GM12878 (cell line): ENCODE data around the gene BCAS3. TPM values are rescaled to one million over a fixed set of nuclear protein-coding genes. Genes with fewer than 3 reads are reported as not detected.

Experiments
- ATAC-seq: fragments of 200-7000 bp; cut with Tn5 transposase; 3 replicates; pipeline ENCODE4 v1.9.1; 2020; ENCODE audit warnings: mild to moderate bottlenecking, moderate library complexity
- BruUV-seq: library from RNA; stranded (reverse); fragments of 400-500 nt; replicated peaks from 2 replicates; lab custom pipeline; 2021; lab: Mats Ljungman, UMichigan
- CTCF ChIA-PET: fragments of 300-600 bp; sonication (Branson Sonifier 250); formaldehyde crosslinking; extraction: SDS; loops from one replicate; lab custom pipeline; 2021; ENCODE audit warnings: inconsistent platforms; lab: Yijun Ruan, JAX
- POLR2A ChIA-PET: fragments of 350-600 bp; formaldehyde crosslinking; extraction: SDS; loops from one replicate; lab custom pipeline; 2021; ENCODE audit warnings: inconsistent platforms; lab: Charles Lee
- RAD21 ChIA-PET: fragments of 300-600 bp; sonication (Branson Sonifier 250); formaldehyde crosslinking; loops from one replicate; lab custom pipeline; 2023; ENCODE audit warnings: antibody characterized with exemption; ENCODE audit not compliant: unreplicated experiment; lab: Charles Lee
- SMC1A ChIA-PET: fragments of 300-600 bp; sonication (Branson Sonifier 250); formaldehyde crosslinking; loops from one replicate; lab custom pipeline; 2023; ENCODE audit not compliant: unreplicated experiment, uncharacterized antibody; lab: Charles Lee
- DNase-seq: peaks from one replicate; pipeline ENCODE4 v3.0.0-alpha.2; 2011; ENCODE audit warnings: low read depth, low spot score
- FAIRE-seq: peaks from 3 replicates; lab custom pipeline; 2011; peaks lifted over from hg19 to GRCh38; lab: Jason Lieb, UNC
- H2AFZ ChIP-seq: 2 replicates; pipeline ENCODE4 v1.6.0; 2011; ENCODE audit warnings: low read depth, low read length, control low read depth; ENCODE audit not compliant: control insufficient read depth
- H3K27ac ChIP-seq: 2 replicates; pipeline ENCODE4 v1.5.1; 2011; ENCODE audit warnings: control low read depth; ENCODE audit not compliant: control insufficient read depth, insufficient read depth
- H3K27me3 ChIP-seq, 2 experiments: replicated peaks in 1 of 2; 2 replicates each; pipeline versions ENCODE4 v1.6.0 to v1.6.1; 2011; ENCODE audit warnings: low read length in 1 of 2; ENCODE audit not compliant: control insufficient read depth in 2 of 2, insufficient read depth in 2 of 2
- H3K36me3 ChIP-seq, 2 experiments: 2 replicates each; pipeline ENCODE4 v1.5.1; 2011; ENCODE audit warnings: low read length in 1 of 2; ENCODE audit not compliant: control insufficient read depth in 2 of 2, insufficient read depth in 2 of 2
- H3K4me1 ChIP-seq: 2 replicates; pipeline ENCODE4 v1.6.1; 2011; ENCODE audit warnings: mild to moderate bottlenecking, low read length, moderate library complexity, mixed read lengths; ENCODE audit not compliant: control insufficient read depth, insufficient read depth
- H3K4me2 ChIP-seq: 2 replicates; pipeline ENCODE4 v1.6.0; 2011; ENCODE audit warnings: control low read depth; ENCODE audit not compliant: control insufficient read depth, insufficient read depth
- H3K4me3 ChIP-seq: fragments of 200-600 bp; sonication (generic); 2 replicates; pipeline ENCODE4 v1.5.1; 2016
- H3K79me2 ChIP-seq: 2 replicates; pipeline ENCODE4 v1.6.0; 2011; ENCODE audit warnings: low read length; ENCODE audit not compliant: control insufficient read depth, insufficient read depth
- H3K9ac ChIP-seq: 2 replicates; pipeline ENCODE4 v1.8.0; 2011; ENCODE audit warnings: low read length, control low read depth, mixed read lengths; ENCODE audit not compliant: control insufficient read depth, insufficient read depth
- H3K9me3 ChIP-seq: replicated peaks from 3 replicates; pipeline ENCODE4 v1.5.1; 2011; ENCODE audit warnings: mild to moderate bottlenecking, low read length; ENCODE audit not compliant: control insufficient read depth, insufficient read depth
- H4K20me1 ChIP-seq: 2 replicates; pipeline ENCODE4 v1.6.0; 2011; ENCODE audit not compliant: control insufficient read depth, insufficient read depth
- FOS ChIP-seq: IDR thresholded peaks from 3 replicates; pipeline ENCODE4 v1.6.1; 2011; ENCODE audit warnings: borderline replicate concordance; ENCODE audit not compliant: insufficient read length; ENCODE audit errors: extremely low read depth
- IRF3 ChIP-seq: fragments of 450-650 bp; IDR thresholded peaks from 2 replicates; pipeline ENCODE4 v1.6.1; 2014; ENCODE audit warnings: mild to moderate bottlenecking
- NFXL1 ChIP-seq: fragments of 450-650 bp; IDR thresholded peaks from 2 replicates; pipeline ENCODE4 v1.6.1; 2017; ENCODE audit warnings: antibody characterized with exemption, mild to moderate bottlenecking, borderline replicate concordance
- RUNX3 ChIP-seq: IDR thresholded peaks from 2 replicates; pipeline ENCODE4 v1.6.1; 2012; ENCODE audit warnings: low read length, inconsistent platforms
- SUPT20H ChIP-seq: IDR thresholded peaks from 2 replicates; pipeline ENCODE4 v1.6.1; 2011; ENCODE audit warnings: low read depth, mild to moderate bottlenecking, low read length, moderate library complexity, borderline replicate concordance; ENCODE audit not compliant: control insufficient read depth
- TARDBP ChIP-seq: IDR thresholded peaks from 2 replicates; pipeline ENCODE4 v1.6.1; 2016; ENCODE audit warnings: borderline replicate concordance
- YY1 ChIP-seq: IDR thresholded peaks from 2 replicates; pipeline ENCODE4 v1.6.1; 2011; ENCODE audit warnings: low read depth, mild to moderate bottlenecking, low read length
- ZBTB33 ChIP-seq: fragments of 450-650 bp; IDR thresholded peaks from 2 replicates; pipeline ENCODE4 v1.6.1; 2017; ENCODE audit warnings: mild to moderate bottlenecking
- WGBS: methylation state at CpG from one replicate; pipeline ENCODE4 v1.1.6; 2016; ENCODE audit warnings: low lambda C conversion rate; ENCODE audit not compliant: insufficient replicate concordance, insufficient coverage; ENCODE audit errors: missing lambda C conversion rate; 5-methylcytosine and 5-hydroxymethylcytosine counted together
- in situ Hi-C: fragments of 300-500 bp; cut with MboI; formaldehyde crosslinking; loops from 9 replicates; pipeline ENCODE4 v1.14.3; 2018; ENCODE audit warnings: mixed read lengths
- intact Hi-C: fragments of 100-400 bp; cut with micrococcal nuclease; formaldehyde crosslinking; loops from one replicate; pipeline ENCODE4 v1.14.2; 2022; ENCODE audit not compliant: unreplicated experiment
- polyA plus RNA-seq, 11 experiments: library from polyadenylated mRNA; depleted of rRNA in 4 of 11; unstranded in 6 of 11; stranded (reverse) in 5 of 11; fragments of >200 nt; fragmentation: Nextera tagmentation in 4 of 11; fragmentation: Illumina TruSeq in 1 of 11; extraction: Ambion mirVana in 4 of 11; extraction: Trizol in 1 of 11; gene quantifications; 1 replicate in 1 of 11; 2 replicates in 10 of 11; pipeline versions ENCODE4 v1.2.1 to v1.2.3, GENCODE V29; 2011 to 2016; ENCODE audit warnings: inconsistent platforms in 2 of 11, missing spikeins in 2 of 11, low read depth in 1 of 11
- total RNA-seq, 4 experiments: library from RNA; depleted of rRNA in 3 of 4; stranded (reverse); fragments of >200 nt in 3 of 4; fragmentation: Illumina TruSeq in 1 of 4; extraction: Trizol in 1 of 4; gene quantifications; 2 replicates each; pipeline versions ENCODE4 v1.2.1 to v1.2.3, GENCODE V29; 2013 to 2021

The BCAS3 gene
- total and polyA plus RNA-seq, 10 of the 15 experiments (the other 5 are each of a cell fraction or from before 2014, with no cell fraction given) = 2.1 to 11.0 (median 6.6) TPM

- H3K36me3 ChIP-seq = no peaks in the 10 kb centered on the region
- H3K9me3 ChIP-seq = no peaks in the 10 kb centered on the region
- no peak for DNase-seq
- H3K4me2 ChIP-seq = no peak overlapping the region
- H3K4me3 ChIP-seq = no peak overlapping the region
- H2AFZ ChIP-seq = no peak overlapping the region
- ATAC-seq = no peak
- no TSS peak for BruUV-seq
- no peaks in the 10 kb centered on the region for H3K27me3 ChIP-seq
- H3K27ac ChIP-seq = no peak overlapping the region
- in situ Hi-C loops (no loop called here), intact Hi-C loops (no loop called here)
- TF ChIP-seq ZBTB33 = no peak
- peak; percentile 50 for TF ChIP-seq RUNX3
- no peak for FAIRE-seq
- H4K20me1 ChIP-seq = no peaks in the 10 kb centered on the region
- H3K4me1 ChIP-seq = no peaks in the 10 kb centered on the region; the same call in 1 of the 2 replicates
- 53% methylated on average over 8 of the region's 8 CpGs for WGBS
- no peaks in the 10 kb centered on the region for H3K79me2 ChIP-seq
- H3K9ac ChIP-seq = no peak overlapping the region
- CTCF ChIA-PET = interaction anchor here (1.1 kb wide), 1 partner anchor 501 kb away, joined by 3 read pairs; no protein-coding TSS in a partner anchor
- POLR2A ChIA-PET = no interaction called here
- RAD21 ChIA-PET = no interaction called here
- SMC1A ChIA-PET = interaction anchor here (0.6 to 2.2 kb wide), 2 partner anchors 7 to 19 kb away, joined by 3 to 4 read pairs; no protein-coding TSS in a partner anchor
Measured at GRCh38 chr17:61221597-61222471, 544.2 kb downstream of the BCAS3 start.

- H3K4me1 ChIP-seq = no peaks in the 10 kb centered on the region; the same call in 1 of the 2 replicates
- H3K36me3 ChIP-seq = no peaks in the 10 kb centered on the region
- no peaks in the 10 kb centered on the region for H4K20me1 ChIP-seq
- FAIRE-seq (no peak), DNase-seq (no peak), ATAC-seq (no peak)
- WGBS = 57% methylated on average over 1 of the region's 1 CpG
- ChIA-PET CTCF (interaction anchor here (0.9 to 1.3 kb wide), 2 partner anchors 10 kb away, joined by 3 read pairs; no protein-coding TSS in a partner anchor), RAD21 (no interaction called here), SMC1A (interaction anchor here (1.5 kb wide), 1 partner anchor 28 kb away, joined by 3 read pairs; no protein-coding TSS in a partner anchor), POLR2A (no interaction called here)
- no peak overlapping the region for H3K4me3 ChIP-seq
- H3K79me2 ChIP-seq = no peaks in the 10 kb centered on the region
- no peaks in the 10 kb centered on the region for H3K27me3 ChIP-seq
- H3K27ac ChIP-seq = no peak overlapping the region
- in situ Hi-C loops = no loop called here
- TF ChIP-seq SUPT20H (no peak), YY1 (no peak), FOS (no peak), IRF3 (no peak), NFXL1 (peak; percentile 58; the same call in 1 of the 2 replicates), TARDBP (no peak)
- H3K9me3 ChIP-seq = no peaks in the 10 kb centered on the region
- intact Hi-C loops = no loop called here
- H3K9ac ChIP-seq = no peak overlapping the region
- BruUV-seq = no TSS peak
- H2AFZ ChIP-seq = no peak overlapping the region
- H3K4me2 ChIP-seq = no peak overlapping the region
Measured at GRCh38 chr17:61223725-61224124, 546.1 kb downstream of the BCAS3 start.
